HepG2 (cell line): ENCODE results near the gene IGDCC3. TPM values are rescaled to one million over a fixed set of nuclear protein-coding genes. Genes with fewer than 3 reads are reported as not detected.

Source experiments
- ATAC-seq: fragments of 200-7000 bp; cut with Tn5 transposase; 3 replicates; pipeline ENCODE4 v1.9.1; 2020; ENCODE audit warnings: mild to moderate bottlenecking, moderate library complexity
- BruUV-seq: library from RNA; stranded (reverse); fragments of 400-500 nt; replicated peaks from 2 replicates; lab custom pipeline; 2021; lab: Mats Ljungman, UMichigan
- CTCF ChIA-PET: fragments of 300-600 bp; formaldehyde crosslinking; extraction: SDS; loops from one replicate; lab custom pipeline; 2021; ENCODE audit warnings: low total read pairs, inconsistent platforms, low intra/inter-chr PET ratio; lab: Yijun Ruan, JAX
- POLR2A ChIA-PET: fragments of 350-600 bp; sonication (Branson Sonifier 250); formaldehyde crosslinking; loops from one replicate; lab custom pipeline; 2020; ENCODE audit warnings: antibody characterized with exemption, inconsistent platforms; lab: Yijun Ruan, JAX
- DNase-seq: peaks from one replicate; pipeline ENCODE4 v3.0.0-alpha.2; 2015; ENCODE audit warnings: low spot score
- FAIRE-seq: peaks from 3 replicates; lab custom pipeline; 2011; peaks lifted over from hg19 to GRCh38; lab: Jason Lieb, UNC
- H2AFZ ChIP-seq: one replicate; pipeline ENCODE4 v1.6.1; 2011; ENCODE audit warnings: low read length, inconsistent platforms
- H3K27ac ChIP-seq: fragments of 300-600 bp; 3 replicates; pipeline ENCODE4 v1.8.0; 2011; ENCODE audit warnings: mixed run types, mild to moderate bottlenecking, mixed read lengths, low read length, inconsistent platforms; ENCODE audit not compliant: insufficient read depth; ENCODE audit errors: extremely low read length
- H3K27me3 ChIP-seq, 2 experiments: fragments of 200-600 bp in 1 of 2; 2 replicates in 1 of 2; 3 replicates in 1 of 2; pipeline versions ENCODE4 v1.6.0 to v1.8.0; 2011; ENCODE audit warnings: low read length in 2 of 2, mild to moderate bottlenecking in 2 of 2, moderate library complexity in 2 of 2, inconsistent platforms in 1 of 2; ENCODE audit not compliant: insufficient read depth in 2 of 2, control insufficient read depth in 1 of 2
- H3K36me3 ChIP-seq, 2 experiments: fragments of 200-600 bp in 1 of 2; replicated peaks in 1 of 2; 2 replicates in 1 of 2; 3 replicates in 1 of 2; pipeline versions ENCODE4 v1.5.1 to v1.8.0; 2011; ENCODE audit warnings: low read length in 2 of 2, inconsistent platforms in 1 of 2; ENCODE audit not compliant: insufficient read depth in 2 of 2, control insufficient read depth in 1 of 2
- H3K4me1 ChIP-seq: 2 replicates; pipeline ENCODE4 v1.5.1; 2012; ENCODE audit warnings: low read length, inconsistent platforms; ENCODE audit not compliant: insufficient read depth
- H3K4me2 ChIP-seq: 2 replicates; pipeline ENCODE4 v1.6.0; 2011; ENCODE audit warnings: low read depth, low read length, inconsistent platforms
- H3K4me3 ChIP-seq, 3 experiments: fragments of 200-600 bp in 1 of 3; sonication (generic), shearing (Covaris generic) in 1 of 3; replicated peaks in 1 of 3; 2 replicates each; pipeline ENCODE4 v1.5.1; 2011 to 2016; ENCODE audit warnings: low read length in 3 of 3, inconsistent platforms in 2 of 3, low read depth in 2 of 3, mild to moderate bottlenecking in 2 of 3, control low read depth in 1 of 3, mixed read lengths in 1 of 3; ENCODE audit not compliant: insufficient read depth in 1 of 3
- H3K79me2 ChIP-seq: one replicate; pipeline ENCODE4 v1.6.1; 2011; ENCODE audit warnings: low read length, inconsistent platforms; ENCODE audit not compliant: insufficient read depth
- H3K9ac ChIP-seq: 2 replicates; pipeline ENCODE4 v1.6.0; 2011; ENCODE audit warnings: mild to moderate bottlenecking, low read depth, low read length, inconsistent platforms; ENCODE audit not compliant: insufficient read depth
- H3K9me3 ChIP-seq: 2 replicates; pipeline ENCODE4 v1.5.1; 2012; ENCODE audit warnings: mild to moderate bottlenecking, low read length
- H4K20me1 ChIP-seq: 2 replicates; pipeline ENCODE4 v1.6.0; 2011; ENCODE audit warnings: inconsistent platforms, mild to moderate bottlenecking, low read length, moderate library complexity; ENCODE audit not compliant: insufficient read depth
- ARHGAP35 ChIP-seq: sonication (generic); formaldehyde crosslinking; IDR thresholded peaks from 2 replicates; pipeline ENCODE4 v1.9.0; 2022; ENCODE audit warnings: mild to moderate bottlenecking, inconsistent platforms, moderate library complexity, missing genetic modification reagents, borderline replicate concordance
- IKZF4 ChIP-seq: sonication (generic); formaldehyde crosslinking; IDR thresholded peaks from 2 replicates; pipeline ENCODE4 v1.5.1; 2020; ENCODE audit warnings: borderline replicate concordance, mild to moderate bottlenecking, low read depth, missing genetic modification reagents; ENCODE audit errors: not compliant biosample characterization
- NKX3-1 ChIP-seq: sonication (generic); formaldehyde crosslinking; IDR thresholded peaks from 2 replicates; pipeline ENCODE4 v1.5.0; 2020; ENCODE audit warnings: missing genetic modification reagents
- PRPF4 ChIP-seq: fragments of 200-400 bp; formaldehyde crosslinking; IDR thresholded peaks from 2 replicates; pipeline ENCODE4 v1.6.1; 2016; ENCODE audit warnings: low read length, low read depth; ENCODE audit not compliant: poor library complexity, severe bottlenecking
- REPIN1 ChIP-seq: sonication (generic); formaldehyde crosslinking; IDR thresholded peaks from 2 replicates; pipeline ENCODE4 v1.8.0; 2022; ENCODE audit warnings: missing genetic modification reagents, low read depth, mild to moderate bottlenecking, borderline replicate concordance
- SIX1 ChIP-seq: sonication (generic); formaldehyde crosslinking; IDR thresholded peaks from 2 replicates; pipeline ENCODE4 v1.4.0; 2020; ENCODE audit warnings: missing genetic modification reagents, borderline replicate concordance
- SMYD3 ChIP-seq: sonication (generic); formaldehyde crosslinking; IDR thresholded peaks from 2 replicates; pipeline ENCODE4 v1.8.1; 2023; ENCODE audit warnings: mild to moderate bottlenecking, missing genetic modification reagents
- SPEN ChIP-seq: sonication (generic); formaldehyde crosslinking; IDR thresholded peaks from 2 replicates; pipeline ENCODE4 v1.5.1; 2020; ENCODE audit warnings: low read depth, mild to moderate bottlenecking, missing genetic modification reagents
- SRY ChIP-seq: sonication (generic); formaldehyde crosslinking; IDR thresholded peaks from 2 replicates; pipeline ENCODE4 v1.8.0; 2022; ENCODE audit warnings: mild to moderate bottlenecking, missing genetic modification reagents
- ZNF317 ChIP-seq: sonication (generic); formaldehyde crosslinking; IDR thresholded peaks from 2 replicates; pipeline ENCODE4 v1.5.0; 2020; ENCODE audit warnings: mild to moderate bottlenecking, missing genetic modification reagents
- ZNF496 ChIP-seq: sonication (generic); formaldehyde crosslinking; IDR thresholded peaks from 2 replicates; pipeline ENCODE4 v1.8.1; 2023; ENCODE audit warnings: mild to moderate bottlenecking, moderate library complexity, missing genetic modification reagents; ENCODE audit not compliant: insufficient replicate concordance
- ZNF501 ChIP-seq: sonication (generic); formaldehyde crosslinking; IDR thresholded peaks from 2 replicates; pipeline ENCODE4 v1.5.1; 2020; ENCODE audit warnings: mild to moderate bottlenecking, moderate library complexity, missing genetic modification reagents
- ZNF556 ChIP-seq: sonication (generic); formaldehyde crosslinking; IDR thresholded peaks from 2 replicates; pipeline ENCODE4 v1.4.0; 2020; ENCODE audit warnings: mild to moderate bottlenecking, missing genetic modification reagents, borderline replicate concordance
- WGBS: methylation state at CpG from one replicate; pipeline ENCODE4 v1.1.6; 2017; ENCODE audit warnings: low lambda C conversion rate; 5-methylcytosine and 5-hydroxymethylcytosine counted together
- in situ Hi-C: cut with HindIII; loops from 2 replicates; pipeline ENCODE4 v1.10.0; 2017; ENCODE audit warnings: low pct_unique_long_range_greater_than_20kb; ENCODE audit not compliant: extremely low pct_ligation_motif_present
- intact Hi-C: fragments of 100-400 bp; cut with micrococcal nuclease; formaldehyde crosslinking; loops from one replicate; pipeline ENCODE4 v1.10.0; 2022; ENCODE audit not compliant: unreplicated experiment
- polyA plus RNA-seq, 8 experiments: library from polyadenylated mRNA; depleted of rRNA in 3 of 8; stranded (reverse) in 7 of 8; unstranded in 1 of 8; fragments of >200 nt; fragmentation: Illumina TruSeq in 4 of 8; extraction: Trizol in 4 of 8; gene quantifications; 2 replicates each; pipeline versions ENCODE4 v1.2.1 to v1.2.3, GENCODE V29; 2011 to 2016; ENCODE audit warnings: low read depth in 4 of 8, missing spikeins in 1 of 8, mixed read lengths in 1 of 8; ENCODE audit not compliant: insufficient read depth in 1 of 8
- total RNA-seq, 5 experiments: library from RNA; depleted of rRNA; stranded (reverse); fragments of >200 nt; fragmentation: Illumina TruSeq; extraction: Trizol; gene quantifications; 2 replicates each; pipeline ENCODE4 v1.2.3, GENCODE V29; 2016; ENCODE audit warnings: low read depth in 1 of 5

The IGDCC3 gene
- total and polyA plus RNA-seq, 2 of the 13 experiments (the other 11 are each of a cell fraction or from before 2014, with no cell fraction given): 30.1 to 51.8 TPM

GRCh38 chr15:65360506-65360905 is 17.3 kb downstream of the IGDCC3 start:
- BruUV-seq: no TSS peak
- in situ Hi-C loops (no loop called here), intact Hi-C loops (no loop called here)
- Histone ChIP-seq H3K4me3 (no peak overlapping the region), H4K20me1 (0 out of 2 replicates have a peak, but pooled peaks cover 5% of the 10 kb centered on the region), H3K9me3 (no peaks in the 10 kb centered on the region), H3K4me1 (peaks cover 21% of the 10 kb centered on the region), H3K27me3 (no peaks in the 10 kb centered on the region), H3K9ac (no peak overlapping the region), H2AFZ (no peak overlapping the region), H3K4me2 (no peak overlapping the region), H3K79me2 (peaks cover 28% of the 10 kb centered on the region), H3K36me3 (peaks cover 2 to 29% of the 10 kb centered on the region in 2 experiments; a peak in 3 of 5 replicates), H3K27ac (no peak overlapping the region)
- FAIRE-seq (no peak), ATAC-seq (no peak), DNase-seq (no peak)
- POLR2A ChIA-PET: no interaction called here
- CTCF ChIA-PET: no interaction called here
- TF ChIP-seq SIX1 (CRISPR knock-in tag): no peak
- TF ChIP-seq NKX3-1: no peak
- no peak for TF ChIP-seq SRY (CRISPR knock-in tag)
- TF ChIP-seq IKZF4 (CRISPR knock-in tag): no peak
- no peak for TF ChIP-seq SMYD3 (CRISPR knock-in tag)
- no peak for TF ChIP-seq ZNF317 (CRISPR knock-in tag)
- TF ChIP-seq SPEN (CRISPR knock-in tag): no peak
- no peak for TF ChIP-seq ZNF501 (CRISPR knock-in tag)
- TF ChIP-seq ARHGAP35 (CRISPR knock-in tag): no peak
- no peak for TF ChIP-seq PRPF4
- no peak for TF ChIP-seq ZNF556 (CRISPR knock-in tag)
- TF ChIP-seq ZNF496 (CRISPR knock-in tag): no peak
- no peak for TF ChIP-seq REPIN1 (CRISPR knock-in tag)
- 100% methylated on average over 1 of the region's 1 CpG for WGBS
